Vagina (tissue), 2 donors: Measurements from ENCODE around the gene SH2D3C. TPM values are rescaled to one million over a fixed set of nuclear protein-coding genes. Genes with fewer than 3 reads are reported as not detected.
A peak's percentile ranks its signal among the peaks of the same experiment; 100 is the strongest.

Source experiments
- DNase-seq, 2 donors: peaks; one replicate each; pipeline ENCODE4 v3.0.0-alpha.2; 2017; ENCODE audit errors: extremely low spot score in 2 of 2
- H3K27ac ChIP-seq: fragments of 200-600 bp; sonication (generic); one replicate; pipeline ENCODE4 v1.5.1; 2019
- H3K27me3 ChIP-seq: fragments of 200-600 bp; sonication (generic); one replicate; pipeline ENCODE4 v1.5.1; 2019
- H3K36me3 ChIP-seq, 2 donors: fragments of 200-600 bp; sonication (generic); one replicate each; pipeline ENCODE4 v1.5.1; 2017 to 2019
- H3K4me1 ChIP-seq: fragments of 200-600 bp; sonication (generic); one replicate; pipeline ENCODE4 v1.5.1; 2019
- H3K4me3 ChIP-seq, 2 donors: fragments of 200-600 bp; sonication (generic); 1 replicate in 1 of 2; 2 replicates in 1 of 2; pipeline ENCODE4 v1.5.1; 2016 to 2019
- H3K9me3 ChIP-seq: fragments of 200-600 bp; sonication (generic); one replicate; pipeline ENCODE4 v1.5.1; 2019
- POLR2A ChIP-seq, 2 donors: fragments of 450-650 bp; IDR thresholded peaks; one replicate each; pipeline ENCODE4 v1.6.1; 2017; ENCODE audit warnings: antibody characterized with exemption in 2 of 2, mild to moderate bottlenecking in 2 of 2, moderate library complexity in 2 of 2
- POLR2AphosphoS5 ChIP-seq, 2 donors: sonication (generic); formaldehyde crosslinking; IDR thresholded peaks; one replicate each; pipeline ENCODE4 v1.9.0; 2017; ENCODE audit warnings: antibody characterized with exemption in 2 of 2, mild to moderate bottlenecking in 2 of 2, low read depth in 1 of 2; ENCODE audit not compliant: insufficient read depth in 1 of 2
- intact Hi-C: fragments of 100-400 bp; cut with DNase I; formaldehyde crosslinking; loops from one replicate; pipeline ENCODE4 v1.15.1; 2023
- total RNA-seq: library from RNA; depleted of rRNA; stranded (reverse); fragments of >200 nt; gene quantifications from one replicate; pipeline ENCODE4 v1.2.3, GENCODE V29; 2016
- TF ChIP-seq, protein P1 (sequence below), 3 experiments: fragments of 450-650 bp in 2 of 3; fragments of 200-600 bp in 1 of 3; sonication (generic) in 1 of 3; IDR thresholded peaks; one replicate each; pipeline ENCODE4 v1.5.1; 2017 to 2019; ENCODE audit warnings: antibody characterized with exemption in 3 of 3, mild to moderate bottlenecking in 2 of 3, moderate library complexity in 2 of 3

SH2D3C gene
- total RNA-seq, 1 donor from 2014 or later = 19.6 TPM

DNA sequence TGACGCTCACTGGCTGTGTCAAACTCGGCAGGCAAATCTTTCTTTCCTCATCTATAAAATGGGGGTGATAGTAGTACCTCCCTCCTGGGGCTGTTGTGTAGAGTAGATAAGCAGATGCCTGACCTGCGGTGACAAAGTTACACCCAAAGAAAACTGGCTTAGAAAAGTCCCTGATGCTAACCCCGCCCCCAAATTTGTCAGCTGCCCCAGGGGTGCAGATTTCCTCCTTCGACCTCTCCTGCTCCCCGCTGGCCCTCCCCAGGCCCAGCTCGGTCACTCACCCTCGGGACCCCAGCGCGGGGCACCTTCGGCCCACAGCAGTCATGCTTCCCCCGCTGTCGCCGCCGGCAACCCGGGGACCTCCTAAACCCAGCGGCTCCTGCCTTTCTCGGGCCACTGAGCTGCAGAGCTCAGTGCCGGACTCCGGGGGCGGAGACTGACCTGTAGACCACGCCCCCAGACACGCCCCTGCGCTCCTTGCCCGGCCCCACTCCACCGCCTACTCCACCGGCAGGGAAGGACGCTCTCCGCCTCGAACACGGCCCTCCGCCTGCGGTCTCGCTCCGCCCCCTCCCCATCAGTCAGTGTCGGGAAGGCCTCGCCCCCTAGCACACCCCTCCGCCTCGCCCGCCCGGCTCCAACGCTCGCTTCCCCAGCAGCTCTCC lies 7.4 kb downstream of the SH2D3C start:
- Histone ChIP-seq H3K4me1 (peaks cover 29% of the 10 kb centered on the region), H3K4me3 (peak overlapping the region; percentile 46 to 59), H3K27me3 (no peaks in the 10 kb centered on the region), H3K27ac (peak overlapping the region; percentile 50), H3K36me3 (no peaks in the 10 kb centered on the region), H3K9me3 (no peaks in the 10 kb centered on the region)
- DNase-seq = peak in 1 of 2 donors; percentile 98
- intact Hi-C loops = no loop called here
- TF ChIP-seq, protein P1, sequence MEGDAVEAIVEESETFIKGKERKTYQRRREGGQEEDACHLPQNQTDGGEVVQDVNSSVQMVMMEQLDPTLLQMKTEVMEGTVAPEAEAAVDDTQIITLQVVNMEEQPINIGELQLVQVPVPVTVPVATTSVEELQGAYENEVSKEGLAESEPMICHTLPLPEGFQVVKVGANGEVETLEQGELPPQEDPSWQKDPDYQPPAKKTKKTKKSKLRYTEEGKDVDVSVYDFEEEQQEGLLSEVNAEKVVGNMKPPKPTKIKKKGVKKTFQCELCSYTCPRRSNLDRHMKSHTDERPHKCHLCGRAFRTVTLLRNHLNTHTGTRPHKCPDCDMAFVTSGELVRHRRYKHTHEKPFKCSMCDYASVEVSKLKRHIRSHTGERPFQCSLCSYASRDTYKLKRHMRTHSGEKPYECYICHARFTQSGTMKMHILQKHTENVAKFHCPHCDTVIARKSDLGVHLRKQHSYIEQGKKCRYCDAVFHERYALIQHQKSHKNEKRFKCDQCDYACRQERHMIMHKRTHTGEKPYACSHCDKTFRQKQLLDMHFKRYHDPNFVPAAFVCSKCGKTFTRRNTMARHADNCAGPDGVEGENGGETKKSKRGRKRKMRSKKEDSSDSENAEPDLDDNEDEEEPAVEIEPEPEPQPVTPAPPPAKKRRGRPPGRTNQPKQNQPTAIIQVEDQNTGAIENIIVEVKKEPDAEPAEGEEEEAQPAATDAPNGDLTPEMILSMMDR (IDR thresholded peaks at IDR 0.05) = peak in 1 of 3 experiments; percentile 17
- TF ChIP-seq POLR2AphosphoS5 (IDR thresholded peaks at IDR 0.05; ENCODE audit: insufficient read depth in 1 of 2, low read depth in 1 of 2) (peak; percentile 85 to 88), POLR2A (IDR thresholded peaks at IDR 0.05) (peak in 1 of 2 donors; percentile 46)

DNA sequence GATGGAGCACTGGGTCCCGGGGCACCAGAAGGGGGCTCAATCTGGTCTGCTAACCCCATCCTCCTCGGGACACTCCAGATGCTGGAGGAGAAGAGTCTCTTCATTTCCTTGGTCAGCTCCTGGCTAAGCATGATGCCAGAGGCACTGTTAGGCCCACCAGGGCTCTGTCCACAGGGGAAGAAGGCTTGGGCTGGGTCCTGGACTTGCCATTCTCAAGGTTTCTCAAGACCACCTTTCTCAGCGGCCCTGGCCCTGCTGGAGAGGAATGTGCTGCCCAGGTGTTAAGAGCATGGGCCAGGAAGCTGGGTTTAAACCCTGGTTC lies 7.9 kb downstream of the SH2D3C start:
- Histone ChIP-seq H3K36me3 (no peaks in the 10 kb centered on the region), H3K9me3 (no peaks in the 10 kb centered on the region), H3K4me1 (peaks cover 29% of the 10 kb centered on the region), H3K27ac (peak overlapping the region; percentile 50), H3K27me3 (no peaks in the 10 kb centered on the region), H3K4me3 (peak overlapping the region; percentile 46 to 59)
- DNase-seq = no peak
- TF ChIP-seq, protein P1 (IDR thresholded peaks at IDR 0.05) = no peak
- TF ChIP-seq POLR2A (IDR thresholded peaks at IDR 0.05) = no peak
- TF ChIP-seq POLR2AphosphoS5 (IDR thresholded peaks at IDR 0.05; ENCODE audit: insufficient read depth in 1 of 2, low read depth in 1 of 2) = no peak
- intact Hi-C loops = no loop called here

DNA sequence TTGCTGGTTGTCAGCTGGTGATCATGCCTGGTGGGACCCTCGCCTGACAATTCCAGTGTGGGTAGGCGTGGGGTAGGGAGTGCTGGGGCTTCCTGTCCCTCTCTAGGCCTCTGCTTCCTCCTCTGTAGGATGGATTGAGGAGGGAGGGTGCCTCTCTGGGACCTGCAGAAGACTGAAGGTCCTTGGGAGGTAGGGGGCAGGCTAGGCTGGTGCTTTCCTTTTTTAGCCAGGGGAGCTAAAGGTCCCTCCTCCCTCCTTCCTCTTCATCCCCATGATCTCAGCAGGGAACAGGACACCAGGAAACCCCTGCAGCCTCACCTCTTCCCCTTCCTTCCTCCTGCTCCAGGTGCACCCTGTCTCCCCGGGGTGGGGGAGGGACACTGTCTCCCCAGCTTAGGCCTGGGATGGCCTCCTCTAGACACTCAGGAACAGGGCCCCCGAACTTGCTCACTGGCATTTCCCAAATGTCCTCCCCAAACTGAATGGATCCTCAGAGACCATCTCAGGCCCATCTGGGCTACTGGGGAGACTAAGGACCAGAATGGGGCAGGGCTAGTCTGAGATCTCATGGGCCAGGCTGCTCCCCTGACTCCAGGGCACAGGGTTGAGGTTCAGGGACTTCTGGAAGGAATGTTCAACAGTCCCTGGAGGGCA lies 8.4 kb downstream of the SH2D3C start:
- TF ChIP-seq POLR2A (IDR thresholded peaks at IDR 0.05) = no peak
- TF ChIP-seq POLR2AphosphoS5 (IDR thresholded peaks at IDR 0.05; ENCODE audit: insufficient read depth in 1 of 2, low read depth in 1 of 2) = no peak
- TF ChIP-seq, protein P1 (IDR thresholded peaks at IDR 0.05) = no peak
- no peaks in the 10 kb centered on the region for H3K9me3 ChIP-seq
- H3K36me3 ChIP-seq = no peaks in the 10 kb centered on the region
- intact Hi-C loops = no loop called here
- H3K4me3 ChIP-seq = peak overlapping the region; percentile 46 to 59
- peaks cover 29% of the 10 kb centered on the region for H3K4me1 ChIP-seq
- peak overlapping the region; percentile 50 for H3K27ac ChIP-seq
- no peak for DNase-seq
- no peaks in the 10 kb centered on the region for H3K27me3 ChIP-seq

DNA sequence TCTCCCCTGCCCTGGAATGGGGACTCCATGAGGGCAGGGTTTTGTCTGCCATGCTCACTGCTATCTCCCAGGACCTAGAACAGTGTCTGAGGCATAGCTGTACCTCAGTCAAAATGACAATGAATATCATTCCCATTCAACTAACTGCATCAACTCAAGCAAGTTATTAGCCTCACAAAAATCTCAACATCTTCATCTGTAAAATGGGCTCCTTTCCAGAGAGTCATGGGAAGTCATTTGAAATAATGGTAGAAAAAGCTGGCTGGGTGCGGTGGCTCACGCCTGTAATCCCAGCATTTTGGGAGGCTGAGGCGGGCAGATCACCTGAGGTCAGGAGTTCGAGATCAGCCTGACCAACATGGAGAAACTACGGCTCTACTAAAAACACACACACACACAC lies 9.4 kb downstream of the SH2D3C start:
- H3K4me3 ChIP-seq = no peak overlapping the region
- H3K27ac ChIP-seq = peak overlapping the region; percentile 50

More for the DNA sequence above, 9.4 kb downstream of the SH2D3C start:
- intact Hi-C loops = no loop called here
- H3K36me3 ChIP-seq = no peaks in the 10 kb centered on the region
- no peak for DNase-seq
- TF ChIP-seq POLR2AphosphoS5 (IDR thresholded peaks at IDR 0.05; ENCODE audit: insufficient read depth in 1 of 2, low read depth in 1 of 2) (no peak), POLR2A (IDR thresholded peaks at IDR 0.05) (no peak)
- TF ChIP-seq, protein P1 (IDR thresholded peaks at IDR 0.05) = no peak
- no peaks in the 10 kb centered on the region for H3K27me3 ChIP-seq
- peaks cover 29% of the 10 kb centered on the region for H3K4me1 ChIP-seq
- no peaks in the 10 kb centered on the region for H3K9me3 ChIP-seq
